ENCODE measurements around the gene OSBPL6.
"Not testable (repeated sequence)": the region's sequence is repeated elsewhere in the genome, so short reads cannot be mapped to it uniquely, and the experiment has no call there.

OSBPL6 gene

DNA sequence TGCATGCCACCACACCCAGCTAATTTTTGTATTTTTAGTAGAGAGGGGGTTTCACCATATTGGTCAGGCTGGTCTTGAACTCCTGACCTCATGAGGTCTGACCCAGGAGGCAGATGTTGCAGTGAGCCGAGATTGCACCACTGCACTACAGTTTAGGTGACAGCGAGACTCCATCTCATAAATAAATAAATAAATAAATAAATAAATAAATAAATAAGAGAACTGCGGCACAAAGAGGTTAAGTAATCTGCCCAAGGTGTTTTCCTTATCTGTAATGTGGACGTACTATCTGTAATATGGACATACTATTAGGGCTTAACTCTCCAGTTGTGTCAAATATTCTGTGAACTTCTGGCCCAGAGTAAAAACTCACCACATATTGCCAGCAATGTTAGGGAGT, 4.1 kb downstream of the OSBPL6 start:
- not testable (repeated sequence) for DNase-seq (ENCODE audit: low spot score)

DNA sequence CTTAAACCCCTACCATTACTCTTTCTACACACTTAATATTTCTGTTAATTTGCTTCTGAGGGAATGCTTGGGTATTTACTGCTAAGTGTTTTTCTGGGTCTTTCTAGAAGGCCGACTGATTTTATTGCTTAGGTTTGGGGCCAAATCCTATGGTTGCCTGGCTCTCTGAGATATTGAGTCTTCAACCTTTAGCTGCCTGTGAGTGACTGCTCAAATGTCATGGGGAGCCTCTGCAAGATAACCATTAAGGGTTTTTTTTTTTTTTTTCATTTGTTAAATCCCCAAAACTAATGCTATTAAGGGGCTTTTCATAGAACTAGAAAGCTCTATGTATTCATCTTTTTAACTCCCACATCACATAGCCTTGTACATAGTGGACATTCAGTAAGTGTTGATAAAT, 5.0 kb downstream of the OSBPL6 start:
- DNase-seq (ENCODE audit: low spot score) = no peak

GRCh38 chr2:178200331-178200730, 6.0 kb downstream of the OSBPL6 start:
- DNase-seq (ENCODE audit: low spot score) = no peak

- no peak for DNase-seq (ENCODE audit: low spot score)
Measured at GRCh38 chr2:178202927-178203326, 8.6 kb downstream of the OSBPL6 start.

- DNase-seq (ENCODE audit: low spot score) = no peak
Measured at GRCh38 chr2:178204977-178205376, 10.7 kb downstream of the OSBPL6 start.

DNA sequence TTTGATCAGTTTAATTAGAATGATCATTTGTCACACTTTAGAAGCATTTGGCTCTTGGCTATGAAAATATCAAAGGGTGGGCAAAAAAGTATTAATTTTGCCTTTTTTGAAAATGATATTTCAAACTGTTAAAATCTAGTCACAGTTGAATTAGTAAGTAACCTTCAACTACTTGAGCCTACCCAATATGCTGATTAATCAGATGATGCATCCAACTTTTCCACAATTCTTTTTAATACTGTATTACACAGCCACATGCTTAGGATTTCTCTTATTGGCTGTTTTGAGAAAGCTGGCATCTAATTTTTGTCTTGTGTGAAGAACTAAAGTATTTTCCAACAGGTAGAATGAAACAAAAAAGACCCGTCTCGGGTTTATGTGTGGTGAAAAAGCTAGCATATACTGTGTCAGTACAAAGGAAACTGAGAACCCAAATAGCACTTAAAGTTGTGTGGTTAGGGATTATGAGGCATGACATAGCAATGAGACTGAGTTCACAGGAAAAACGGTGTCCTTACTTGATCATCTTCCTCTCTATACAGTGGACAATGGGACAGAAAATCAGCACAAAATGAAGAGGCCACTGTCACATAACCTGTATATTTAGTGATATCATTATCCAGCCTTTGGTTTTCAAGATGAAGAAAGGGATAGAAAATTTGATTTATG, 11.7 kb downstream of the OSBPL6 start:
- no peak for DNase-seq (ENCODE audit: low spot score)

GRCh38 chr2:178208336-178208735, 14.0 kb downstream of the OSBPL6 start:
- DNase-seq (ENCODE audit: low spot score) = no peak

- DNase-seq (ENCODE audit: low spot score) = no peak
Measured at GRCh38 chr2:178208817-178209216, 14.5 kb downstream of the OSBPL6 start.

DNA sequence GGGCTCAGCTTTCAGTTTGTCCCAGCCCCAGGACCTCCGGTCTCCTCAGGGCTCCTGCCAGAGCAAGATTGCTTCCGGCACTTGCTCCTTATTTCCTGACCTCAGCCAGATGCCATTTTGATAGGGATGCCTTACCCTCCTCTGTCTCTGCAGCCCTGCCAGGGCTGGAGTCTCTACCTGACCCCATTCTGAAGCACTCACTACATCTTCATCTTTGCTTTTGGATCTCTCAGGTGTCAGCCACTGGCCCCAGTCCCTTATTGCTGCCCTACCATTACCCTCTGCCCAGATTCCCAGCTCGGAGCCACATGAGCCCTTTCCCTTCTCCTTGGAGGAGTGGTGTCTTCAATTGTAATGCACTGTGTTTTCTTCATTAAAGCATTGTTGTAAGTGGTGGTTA, 17.1 kb downstream of the OSBPL6 start:
- DNase-seq (ENCODE audit: low spot score) = no peak

DNA sequence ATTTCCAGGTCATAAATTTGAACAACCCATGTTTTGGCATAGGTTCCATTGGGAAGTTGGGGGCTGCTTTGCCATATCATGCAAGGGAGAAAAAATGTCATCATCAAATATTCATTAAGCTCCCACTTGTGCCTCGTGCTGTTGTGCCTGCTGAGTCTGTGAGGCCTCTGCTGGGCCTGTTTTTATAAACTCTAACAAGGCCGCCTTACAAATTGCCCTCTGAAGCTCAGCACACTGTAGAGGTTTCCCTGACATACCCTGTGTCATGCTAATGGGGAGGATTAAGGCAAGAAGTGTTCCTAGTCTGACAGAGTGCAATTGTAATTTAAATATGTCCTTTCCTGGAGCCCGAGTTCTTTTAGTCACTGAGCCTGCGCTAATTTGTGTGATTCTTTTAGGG, 17.6 kb downstream of the OSBPL6 start:
- DNase-seq (ENCODE audit: low spot score) = no peak

DNA sequence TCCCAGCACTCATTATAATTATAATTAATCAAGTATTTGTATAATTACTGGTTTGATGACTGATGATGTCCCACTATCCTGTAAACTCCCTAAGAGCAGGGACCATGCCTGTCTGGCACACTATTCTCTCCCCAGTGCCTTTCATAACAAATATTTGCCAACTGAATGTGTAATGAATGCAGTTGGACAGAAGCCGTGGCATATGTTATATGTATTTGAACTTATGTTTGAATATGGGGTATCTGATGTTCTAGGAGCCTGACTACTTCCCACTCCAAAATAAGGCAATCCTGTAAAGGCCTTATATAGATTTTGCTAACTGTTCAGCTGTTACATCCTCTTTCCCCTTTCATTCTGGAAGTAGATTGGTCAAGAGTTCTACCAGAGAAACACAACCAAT, 19.7 kb downstream of the OSBPL6 start:
- no peak for DNase-seq (ENCODE audit: low spot score)

DNA sequence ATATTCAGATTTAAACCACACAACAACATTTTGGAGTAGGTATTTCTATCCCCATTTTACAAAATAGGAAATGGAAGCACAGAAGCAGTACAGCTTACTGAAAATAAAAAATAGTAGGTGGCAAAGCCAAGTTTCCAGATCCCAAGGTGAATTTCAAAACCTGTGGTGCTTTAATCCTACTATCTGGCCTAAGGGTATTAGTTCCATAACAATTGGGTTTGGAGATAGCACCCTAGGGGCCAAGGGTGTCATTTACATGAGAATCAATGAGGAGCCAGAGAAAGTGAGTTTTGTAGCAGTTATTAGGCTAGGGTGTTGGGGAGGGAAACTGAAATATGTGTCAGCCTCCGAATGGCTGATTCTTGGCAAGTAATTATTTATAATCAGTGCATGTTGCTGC, 24.9 kb downstream of the OSBPL6 start:
- DNase-seq (ENCODE audit: low spot score) = no peak

DNA sequence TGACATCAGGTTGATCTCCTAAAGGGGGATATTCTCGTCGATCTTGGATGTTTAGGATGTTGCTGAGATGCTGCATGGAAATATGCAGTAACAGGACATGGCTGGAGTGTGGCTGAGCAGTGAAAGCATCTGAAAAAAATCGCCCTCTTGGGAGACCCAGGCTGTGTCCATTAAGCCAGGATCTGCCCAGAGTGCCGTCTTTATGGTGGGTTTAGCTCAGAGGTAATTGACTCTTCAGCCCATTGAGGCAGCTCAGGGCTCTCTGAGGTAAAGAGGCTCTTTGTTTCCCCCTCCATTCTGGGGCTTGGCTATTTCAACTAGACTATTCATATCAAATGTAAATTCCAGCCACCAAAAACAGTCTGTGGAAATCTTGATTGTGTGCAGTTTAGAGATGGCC, 26.5 kb downstream of the OSBPL6 start:
- DNase-seq (ENCODE audit: low spot score) = no peak

GRCh38 chr2:178221556-178221955, 27.2 kb downstream of the OSBPL6 start:
- DNase-seq (ENCODE audit: low spot score) = no peak

- no peak for DNase-seq (ENCODE audit: low spot score)
Measured at GRCh38 chr2:178223806-178224205, 29.5 kb downstream of the OSBPL6 start.

- no peak for DNase-seq (ENCODE audit: low spot score)
Measured at GRCh38 chr2:178225006-178225805, 30.9 kb downstream of the OSBPL6 start.

- DNase-seq (ENCODE audit: low spot score) = no peak
Measured at GRCh38 chr2:178227187-178227586, 32.9 kb downstream of the OSBPL6 start.

DNA sequence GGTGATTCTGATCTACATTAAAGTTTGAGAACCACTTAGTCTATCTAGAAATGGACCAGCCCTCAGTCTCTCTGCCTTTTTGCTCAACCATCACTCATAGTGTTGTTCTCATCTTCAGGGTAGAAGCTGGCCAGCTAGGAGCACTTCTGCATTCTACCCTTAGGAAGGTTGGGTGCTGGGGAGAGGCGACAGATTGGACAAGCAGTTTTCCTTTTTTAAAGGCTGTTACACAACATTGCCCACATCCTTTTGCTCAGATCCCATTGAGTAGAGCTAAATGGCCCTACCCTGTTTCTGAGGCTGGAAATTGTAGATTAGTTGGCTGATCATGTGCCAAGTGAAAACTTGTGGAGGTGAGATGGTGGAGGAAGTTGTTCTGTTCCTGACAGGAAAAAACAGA, 35.6 kb downstream of the OSBPL6 start:
- DNase-seq (ENCODE audit: low spot score) = no peak

DNA sequence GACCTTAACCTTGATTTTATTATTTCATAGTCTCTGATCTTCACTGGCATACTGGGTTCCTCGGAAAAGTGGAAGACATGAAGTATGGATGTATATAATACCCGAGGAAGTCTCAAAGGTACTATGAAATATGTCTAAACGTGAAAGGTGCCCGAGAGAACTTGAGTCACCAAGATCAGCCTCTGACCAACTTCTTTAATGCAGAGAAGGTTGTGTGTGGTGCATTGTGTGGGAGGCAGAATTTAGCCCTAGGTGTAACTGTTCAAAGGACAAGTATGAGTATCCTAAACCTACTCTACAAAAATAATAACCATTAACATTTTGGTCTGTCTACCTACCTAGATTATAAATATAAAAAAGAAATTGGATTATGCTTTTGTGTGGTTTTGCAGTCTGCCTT, 36.1 kb downstream of the OSBPL6 start:
- no peak for DNase-seq (ENCODE audit: low spot score)

DNA sequence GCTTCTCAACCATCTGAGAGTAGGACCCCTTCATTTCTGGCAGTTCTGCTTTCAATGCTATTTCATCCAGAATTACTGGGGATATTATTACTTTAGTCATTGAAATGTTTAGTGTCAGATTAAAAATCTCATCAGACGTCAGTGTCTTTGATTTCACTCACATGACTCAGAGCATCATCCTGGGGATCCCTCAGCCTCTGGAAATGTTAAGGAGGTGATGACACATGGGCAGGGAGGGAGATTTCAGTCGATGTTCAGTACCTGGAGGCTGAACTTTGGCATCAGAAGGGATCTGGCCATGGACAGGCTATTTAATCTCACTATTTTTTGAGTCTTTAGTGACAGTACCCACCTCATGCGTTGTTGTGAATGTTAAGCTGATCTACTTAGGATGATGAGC, 39.1 kb downstream of the OSBPL6 start:
- DNase-seq (ENCODE audit: low spot score) = no peak

DNA sequence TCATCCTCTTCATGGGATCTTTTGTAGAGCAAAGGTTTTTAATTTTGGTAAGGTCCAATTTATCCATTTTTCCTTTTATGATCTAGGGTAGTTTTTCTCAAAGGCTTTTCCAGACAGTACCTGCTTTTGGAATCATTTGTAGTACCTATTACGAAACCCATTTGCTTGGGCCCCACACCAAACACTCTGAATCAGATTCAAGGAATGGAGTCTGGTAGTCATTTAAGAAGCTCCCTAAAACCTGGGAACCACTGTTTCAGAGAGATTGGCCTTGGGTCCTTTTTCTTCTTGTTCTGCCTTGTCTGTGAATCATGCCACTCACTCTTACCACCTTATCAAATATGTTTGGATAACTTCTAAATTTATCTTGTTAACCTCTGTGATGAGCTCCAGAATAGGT, 40.3 kb downstream of the OSBPL6 start:
- no peak for DNase-seq (ENCODE audit: low spot score)

GRCh38 chr2:178237488-178238153, 43.3 kb downstream of the OSBPL6 start:
- DNase-seq (ENCODE audit: low spot score) = no peak

DNA sequence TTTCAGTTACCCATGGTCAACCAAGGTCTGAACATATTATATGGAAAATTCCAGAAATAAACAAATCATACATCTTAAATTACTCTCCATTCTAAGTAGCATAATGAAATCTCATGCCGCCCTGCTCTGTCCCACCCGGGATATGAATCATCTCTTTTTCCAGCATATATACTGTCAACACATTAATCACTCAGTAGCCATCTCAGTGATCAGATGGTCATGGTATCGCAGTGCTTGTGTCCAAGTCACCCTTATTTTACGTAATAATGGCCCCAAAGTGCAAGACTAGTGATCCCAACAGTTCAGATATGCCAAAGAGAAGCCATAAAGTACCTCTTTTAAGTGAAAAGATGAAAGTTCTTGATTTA, 43.8 kb downstream of the OSBPL6 start:
- no peak for DNase-seq (ENCODE audit: low spot score)

Measured in CD4-positive, alpha-beta T cell treated with Interleukin-6 at 100 ng/mL for 8 hours (primary cell).